GM23248 (cell line): ENCODE data around the gene ZNF69.

Experiments
- EZH2 ChIP-seq: fragments of 200-600 bp; sonication (generic); IDR thresholded peaks from 2 replicates; pipeline ENCODE4 v1.6.1; 2018; ENCODE audit warnings: antibody characterized with exemption, mild to moderate bottlenecking; ENCODE audit not compliant: insufficient read depth, poor library complexity, severe bottlenecking
- EZH2phosphoT487 ChIP-seq: fragments of 200-600 bp; sonication (generic); IDR thresholded peaks from 2 replicates; pipeline ENCODE4 v1.6.1; 2018; ENCODE audit warnings: antibody characterized with exemption, moderate library complexity, mild to moderate bottlenecking, low read depth; ENCODE audit not compliant: insufficient read depth

DNA sequence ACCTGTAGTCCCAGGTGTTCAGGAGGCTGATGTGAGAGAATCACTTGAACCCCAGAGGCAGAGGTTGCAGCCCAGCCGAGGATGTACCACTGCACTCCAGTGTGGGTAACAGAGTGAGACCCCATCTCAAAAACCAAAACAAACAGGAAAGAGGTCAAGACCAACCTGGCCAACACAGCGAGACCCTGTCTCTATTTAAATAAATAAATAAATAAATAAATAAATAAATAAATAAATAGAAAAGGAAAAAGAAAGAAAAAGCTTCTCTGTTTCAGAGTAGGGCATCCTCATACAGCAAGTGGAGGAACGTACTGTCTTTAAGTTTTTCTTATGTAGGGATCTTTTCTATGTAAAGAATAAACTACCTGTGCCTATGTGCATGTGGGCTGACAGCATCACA is 39.6 kb downstream of the ZNF69 start:
- TF ChIP-seq EZH2phosphoT487 (no peak), EZH2 (no peak)
